NCI-H748 (cell line): Measurements from ENCODE around the gene SERPINA1.

Source experiments
- DNase-seq: peaks from one replicate; lab custom pipeline; 2025; ENCODE audit not compliant: unreplicated experiment; lab: John Stamatoyannopoulos, UW

Gene SERPINA1

DNA sequence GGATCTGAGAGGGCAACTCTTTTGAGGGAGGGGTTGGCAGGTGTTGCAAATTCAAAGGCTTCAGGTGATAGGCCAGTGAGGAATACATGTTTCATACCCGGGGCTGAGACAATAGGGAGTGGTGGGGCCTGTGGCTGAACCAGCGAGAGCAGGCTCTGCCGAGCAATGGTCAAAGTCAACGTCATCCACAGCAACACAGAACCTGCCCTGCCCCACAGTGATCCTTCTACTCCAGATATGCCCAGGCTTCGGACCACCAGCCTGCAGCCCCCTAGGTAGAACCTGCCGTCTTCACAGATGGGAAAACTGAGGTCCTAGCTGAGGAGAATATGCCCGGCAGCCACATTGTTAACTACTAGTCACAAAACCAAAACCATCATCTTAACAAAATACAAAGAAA is 4.1 kb downstream of the SERPINA1 start:
- DNase-seq = no peak

DNA sequence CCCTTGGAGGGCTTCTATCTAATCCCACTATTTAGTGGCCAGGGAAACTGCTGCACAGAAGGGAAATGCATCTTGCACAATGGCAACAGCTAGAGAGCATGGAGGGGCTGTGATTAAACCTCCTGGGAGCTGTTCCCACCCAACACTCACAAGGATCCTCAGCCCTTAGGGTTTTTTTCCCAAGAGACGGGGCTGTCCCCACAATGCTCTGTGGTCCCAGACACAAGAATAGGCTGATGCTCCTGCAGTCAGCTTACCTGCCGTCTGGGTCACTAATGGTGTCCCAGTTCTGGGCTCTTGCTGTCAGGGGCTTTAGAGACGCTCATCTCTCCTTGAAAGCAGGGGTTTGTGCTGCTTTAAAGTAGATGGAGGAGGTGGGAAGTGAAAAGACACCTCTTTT is 4.6 kb downstream of the SERPINA1 start:
- no peak for DNase-seq

DNA sequence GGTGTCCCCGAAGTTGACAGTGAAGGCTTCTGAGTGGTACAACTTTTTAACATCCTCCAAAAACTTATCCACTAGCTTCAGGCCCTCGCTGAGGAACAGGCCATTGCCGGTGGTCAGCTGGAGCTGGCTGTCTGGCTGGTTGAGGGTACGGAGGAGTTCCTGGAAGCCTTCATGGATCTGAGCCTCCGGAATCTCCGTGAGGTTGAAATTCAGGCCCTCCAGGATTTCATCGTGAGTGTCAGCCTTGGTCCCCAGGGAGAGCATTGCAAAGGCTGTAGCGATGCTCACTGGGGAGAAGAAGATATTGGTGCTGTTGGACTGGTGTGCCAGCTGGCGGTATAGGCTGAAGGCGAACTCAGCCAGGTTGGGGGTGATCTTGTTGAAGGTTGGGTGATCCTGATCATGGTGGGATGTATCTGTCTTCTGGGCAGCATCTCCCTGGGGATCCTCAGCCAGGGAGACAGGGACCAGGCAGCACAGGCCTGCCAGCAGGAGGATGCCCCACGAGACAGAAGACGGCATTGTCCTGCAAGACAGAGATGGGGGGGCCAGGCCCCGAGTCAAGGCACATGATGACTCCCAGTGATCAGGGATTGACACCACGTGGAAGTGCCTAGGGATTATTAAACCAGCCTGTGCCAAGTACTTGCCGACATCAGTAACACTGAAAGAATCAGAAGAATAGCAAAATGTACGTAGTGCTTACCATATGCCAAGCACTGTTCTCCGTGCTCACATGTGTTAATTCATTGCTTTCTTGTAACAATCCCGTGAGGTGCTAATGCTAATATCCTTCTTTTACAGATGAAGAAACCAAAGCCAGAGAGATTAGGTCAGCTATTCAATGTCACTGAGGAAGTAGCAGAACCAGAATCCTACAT is 5.4 kb downstream of the SERPINA1 start:
- no peak for DNase-seq

DNA sequence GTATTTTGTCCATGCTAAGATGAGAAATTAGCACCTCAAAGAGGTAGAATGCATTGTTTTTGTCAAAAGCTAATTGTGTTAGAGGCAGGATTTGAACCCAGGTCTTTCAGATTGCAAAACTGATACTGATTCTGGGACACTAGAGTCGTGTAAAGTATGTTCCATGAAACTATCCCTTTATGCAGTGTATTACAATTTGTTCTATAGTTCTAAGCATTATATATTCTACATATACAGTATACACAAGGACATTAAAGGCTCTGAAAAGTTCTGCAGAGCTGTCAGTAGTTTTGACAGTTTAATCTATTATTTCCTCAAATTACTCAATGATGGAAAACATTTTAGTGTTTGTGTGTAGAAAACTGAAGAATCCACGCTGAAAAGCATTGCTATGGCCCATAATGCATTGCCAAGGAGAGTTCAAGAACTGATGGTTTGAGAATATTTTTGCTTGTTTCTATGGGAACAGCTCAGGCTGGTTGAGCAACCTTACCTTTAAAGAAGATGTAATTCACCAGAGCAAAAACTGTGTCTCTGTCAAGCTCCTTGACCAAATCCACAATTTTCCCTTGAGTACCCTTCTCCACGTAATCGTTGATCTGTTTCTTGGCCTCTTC is 6.2 kb downstream of the SERPINA1 start:
- no peak for DNase-seq

DNA sequence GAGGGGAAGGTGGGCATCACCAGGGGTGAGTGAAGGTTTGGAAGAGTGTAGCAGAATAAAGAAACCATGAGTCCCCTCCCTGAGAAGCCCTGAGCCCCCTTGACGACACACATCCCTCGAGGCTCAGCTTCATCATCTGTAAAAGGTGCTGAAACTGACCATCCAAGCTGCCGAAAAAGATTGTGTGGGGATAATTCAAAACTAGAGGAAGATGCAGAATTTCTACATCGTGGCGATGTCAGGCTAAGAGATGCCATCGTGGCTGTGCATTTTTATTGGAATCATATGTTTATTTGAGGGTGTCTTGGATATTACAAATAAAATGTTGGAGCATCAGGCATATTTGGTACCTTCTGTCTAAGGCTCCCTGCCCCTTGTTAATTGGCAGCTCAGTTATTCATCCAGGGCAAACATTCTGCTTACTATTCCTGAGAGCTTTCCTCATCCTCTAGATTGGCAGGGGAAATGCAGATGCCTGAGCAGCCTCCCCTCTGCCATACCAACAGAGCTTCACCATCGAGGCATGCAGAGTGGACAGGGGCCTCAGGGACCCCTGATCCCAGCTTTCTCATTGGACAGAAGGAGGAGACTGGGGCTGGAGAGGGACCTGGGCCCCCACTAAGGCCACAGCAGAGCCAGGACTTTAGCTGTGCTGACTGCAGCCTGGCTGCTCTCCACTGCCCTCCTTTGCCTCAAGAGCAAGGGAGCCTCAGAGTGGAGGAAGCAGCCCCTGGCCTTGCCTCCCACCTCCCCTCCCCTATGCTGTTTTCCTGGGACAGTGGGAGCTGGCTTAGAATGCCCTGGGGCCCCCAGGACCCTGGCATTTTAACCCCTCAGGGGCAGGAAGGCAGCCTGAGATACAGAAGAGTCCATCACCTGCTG is 7.0 kb downstream of the SERPINA1 start:
- DNase-seq = no peak

DNA sequence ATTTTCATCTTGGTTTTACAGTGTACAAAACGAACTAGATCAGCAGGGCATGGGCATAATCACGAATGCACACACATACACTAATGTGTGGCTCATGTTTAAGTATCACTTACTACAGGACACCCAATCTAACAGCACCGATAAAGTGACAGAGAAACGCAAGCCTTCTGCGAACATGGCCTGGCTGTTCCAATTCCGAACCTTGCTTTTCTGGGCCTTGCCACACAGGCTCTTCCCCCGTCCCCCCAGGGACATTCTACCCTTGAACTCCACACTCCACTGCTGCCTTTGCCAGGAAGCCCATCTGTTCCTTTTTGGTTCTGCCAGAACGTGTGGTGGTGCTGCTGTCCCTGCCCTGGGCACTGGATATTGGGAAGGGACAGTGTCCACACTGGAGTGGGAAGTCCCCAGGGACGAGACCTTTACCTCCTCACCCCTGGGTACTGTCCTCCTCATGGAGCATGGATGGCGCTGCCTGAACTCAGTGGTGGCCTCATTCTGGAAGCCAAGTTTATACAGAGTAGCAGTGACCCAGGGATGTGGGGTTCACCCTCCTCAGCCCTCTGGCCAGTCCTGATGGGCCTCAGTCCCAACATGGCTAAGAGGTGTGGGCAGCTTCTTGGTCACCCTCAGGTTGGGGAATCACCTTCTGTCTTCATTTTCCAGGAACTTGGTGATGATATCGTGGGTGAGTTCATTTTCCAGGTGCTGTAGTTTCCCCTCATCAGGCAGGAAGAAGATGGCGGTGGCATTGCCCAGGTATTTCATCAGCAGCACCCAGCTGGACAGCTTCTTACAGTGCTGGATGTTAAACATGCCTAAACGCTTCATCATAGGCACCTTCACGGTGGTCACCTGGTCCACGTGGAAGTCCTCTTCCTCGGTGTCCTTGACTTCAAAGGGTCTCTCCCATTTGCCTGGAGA is 7.9 kb downstream of the SERPINA1 start:
- no peak for DNase-seq

DNA sequence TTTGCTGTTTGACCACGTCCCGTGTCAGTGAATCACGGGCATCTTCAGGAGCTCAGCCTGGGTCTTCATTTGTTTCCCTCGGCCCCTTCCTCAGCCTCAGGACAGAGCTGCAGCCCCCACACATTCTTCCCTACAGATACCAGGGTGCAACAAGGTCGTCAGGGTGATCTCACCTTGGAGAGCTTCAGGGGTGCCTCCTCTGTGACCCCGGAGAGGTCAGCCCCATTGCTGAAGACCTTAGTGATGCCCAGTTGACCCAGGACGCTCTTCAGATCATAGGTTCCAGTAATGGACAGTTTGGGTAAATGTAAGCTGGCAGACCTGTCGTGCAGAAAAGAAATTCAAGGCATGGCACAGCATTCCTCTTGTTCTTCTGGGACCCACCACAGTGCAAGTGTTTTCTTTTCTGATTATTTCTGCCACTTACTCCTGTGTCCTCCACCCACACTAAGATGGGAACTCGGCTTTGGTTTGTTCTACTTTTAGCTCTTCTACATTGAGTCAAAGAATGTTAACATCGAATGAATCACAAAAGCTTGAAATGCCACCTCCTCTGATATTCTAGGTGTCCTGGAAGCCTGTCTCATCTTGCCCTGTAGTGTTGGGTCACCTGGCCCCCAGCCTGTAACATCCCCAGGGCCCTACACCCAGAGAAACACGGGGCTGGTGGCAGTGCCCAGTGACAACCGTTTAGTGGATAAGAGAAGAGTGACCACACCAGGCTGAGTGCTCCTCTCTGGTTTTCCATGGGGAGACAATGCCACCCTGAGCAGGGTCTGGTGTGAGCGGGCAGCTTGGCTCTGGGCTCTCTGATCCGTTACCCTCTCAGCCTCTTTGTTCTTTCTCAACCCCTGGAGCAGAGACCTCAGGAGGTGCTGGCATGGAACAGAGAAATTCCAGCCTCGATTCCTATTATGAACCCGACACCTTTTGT is 8.8 kb downstream of the SERPINA1 start:
- DNase-seq = no peak

- no peak for DNase-seq
These were observed 9.7 kb downstream of the SERPINA1 start for GRCh38 chr14:94378527-94379290.

- DNase-seq = no peak
These were observed 10.4 kb downstream of the SERPINA1 start for GRCh38 chr14:94377866-94378470.

DNA sequence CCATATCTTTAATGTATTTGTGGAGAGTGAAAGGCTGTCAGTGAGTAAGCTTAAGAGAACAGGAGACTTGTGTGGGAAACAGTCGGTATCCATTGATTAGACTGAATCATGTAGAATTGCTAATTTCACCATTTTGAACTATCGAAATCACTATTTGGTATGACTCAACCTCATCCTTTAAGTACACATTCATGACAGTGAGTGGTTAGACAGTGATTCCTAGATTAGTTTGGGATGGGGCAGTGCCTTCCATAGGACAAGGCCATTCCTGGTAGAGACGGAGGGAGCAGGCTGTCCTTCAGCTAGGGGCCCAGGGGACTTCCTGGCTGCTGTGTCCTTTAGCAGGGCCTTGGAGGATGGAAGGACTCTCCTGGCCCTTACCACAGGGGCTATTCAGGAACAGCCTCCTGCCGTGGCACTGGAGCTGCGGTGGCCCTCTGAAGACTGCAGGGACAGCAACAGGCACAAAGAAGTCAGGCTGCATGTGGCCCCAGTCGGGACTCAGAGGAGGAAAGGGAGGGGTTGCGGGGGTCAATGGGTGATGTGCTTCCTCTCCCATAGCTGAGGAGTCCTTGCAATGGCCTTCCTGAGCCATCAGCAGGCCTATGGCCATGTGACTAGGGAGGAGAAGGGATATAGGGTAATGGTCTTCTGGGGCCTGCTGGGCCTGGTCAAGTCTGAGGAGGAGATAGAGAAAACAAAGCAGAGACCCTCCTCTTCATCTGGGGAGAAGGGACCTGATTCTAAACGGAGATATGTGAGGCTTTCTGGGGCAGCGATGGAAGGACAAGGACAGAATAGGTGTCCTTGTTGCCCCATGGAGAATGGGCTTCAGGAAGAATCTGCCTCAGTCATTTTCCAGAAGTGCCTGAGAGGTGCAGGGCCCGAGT is 11.2 kb downstream of the SERPINA1 start:
- DNase-seq = no peak

GRCh38 chr14:94376108-94376975 is 12.1 kb downstream of the SERPINA1 start:
- no peak for DNase-seq

DNA sequence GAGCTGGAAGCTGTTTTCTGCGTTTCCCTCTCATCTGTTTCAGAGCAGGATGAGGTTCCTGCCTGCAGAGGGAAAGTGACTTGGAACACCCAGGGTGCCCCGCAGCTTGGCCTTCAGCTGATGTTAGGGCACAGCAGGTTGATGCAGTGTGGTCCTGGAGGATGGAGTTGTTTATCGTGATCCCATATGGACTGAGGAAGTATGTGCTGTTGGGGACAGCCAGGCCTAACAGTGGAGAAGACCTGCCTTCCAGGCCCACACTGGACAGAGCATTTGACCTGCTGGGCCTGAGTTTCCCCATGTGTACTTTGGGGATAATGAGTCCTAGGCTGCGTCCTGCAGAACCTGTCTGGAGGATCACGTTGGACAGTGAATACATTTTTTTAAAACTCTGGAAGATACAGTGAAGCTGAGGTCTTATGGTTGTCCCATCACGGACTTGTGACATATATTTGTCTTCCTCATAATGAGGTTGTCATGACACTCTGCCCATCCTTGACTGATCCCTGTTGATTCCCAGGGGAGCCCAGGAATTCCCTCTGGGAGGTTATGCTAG is 12.8 kb downstream of the SERPINA1 start:
- no peak for DNase-seq

DNA sequence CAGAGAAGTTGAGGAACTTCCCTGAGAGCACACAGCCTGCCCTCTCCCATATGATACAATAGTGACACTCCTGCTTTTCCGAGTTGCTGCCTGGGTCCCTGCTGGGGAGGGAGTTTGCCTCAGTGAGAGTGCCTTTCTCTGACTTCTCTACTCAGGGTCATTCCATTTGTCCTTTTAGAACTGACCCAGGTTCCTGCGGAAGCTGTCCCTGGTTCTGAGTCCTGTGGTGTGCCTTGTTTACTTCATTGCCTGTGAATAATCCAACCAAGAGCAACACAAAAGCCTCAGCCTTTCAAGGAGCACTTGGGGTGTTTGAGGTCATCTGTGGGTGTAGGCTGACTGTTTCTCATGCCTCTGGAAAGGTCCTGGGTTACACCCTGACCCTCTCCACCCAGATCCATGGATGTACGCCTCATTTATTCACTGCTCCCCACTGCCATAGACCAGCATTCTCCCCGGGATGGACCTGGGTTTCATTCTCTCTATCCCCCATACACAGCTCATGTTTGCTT is 13.6 kb downstream of the SERPINA1 start:
- DNase-seq = no peak

- DNase-seq = no peak
These were observed 14.3 kb downstream of the SERPINA1 start for GRCh38 chr14:94374116-94374515.

GRCh38 chr14:94373708-94374107 is 14.7 kb downstream of the SERPINA1 start:
- DNase-seq = no peak
